ENCODE results near the gene DEXI.

DEXI gene

DNA sequence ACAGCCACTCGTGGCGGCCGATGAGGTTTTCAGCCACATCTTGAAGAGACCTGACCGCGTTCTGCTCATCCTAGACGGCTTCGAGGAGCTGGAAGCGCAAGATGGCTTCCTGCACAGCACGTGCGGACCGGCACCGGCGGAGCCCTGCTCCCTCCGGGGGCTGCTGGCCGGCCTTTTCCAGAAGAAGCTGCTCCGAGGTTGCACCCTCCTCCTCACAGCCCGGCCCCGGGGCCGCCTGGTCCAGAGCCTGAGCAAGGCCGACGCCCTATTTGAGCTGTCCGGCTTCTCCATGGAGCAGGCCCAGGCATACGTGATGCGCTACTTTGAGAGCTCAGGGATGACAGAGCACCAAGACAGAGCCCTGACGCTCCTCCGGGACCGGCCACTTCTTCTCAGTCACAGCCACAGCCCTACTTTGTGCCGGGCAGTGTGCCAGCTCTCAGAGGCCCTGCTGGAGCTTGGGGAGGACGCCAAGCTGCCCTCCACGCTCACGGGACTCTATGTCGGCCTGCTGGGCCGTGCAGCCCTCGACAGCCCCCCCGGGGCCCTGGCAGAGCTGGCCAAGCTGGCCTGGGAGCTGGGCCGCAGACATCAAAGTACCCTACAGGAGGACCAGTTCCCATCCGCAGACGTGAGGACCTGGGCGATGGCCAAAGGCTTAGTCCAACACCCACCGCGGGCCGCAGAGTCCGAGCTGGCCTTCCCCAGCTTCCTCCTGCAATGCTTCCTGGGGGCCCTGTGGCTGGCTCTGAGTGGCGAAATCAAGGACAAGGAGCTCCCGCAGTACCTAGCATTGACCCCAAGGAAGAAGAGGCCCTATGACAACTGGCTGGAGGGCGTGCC is 35.1 kb downstream of the DEXI start:
- H3K27me3 ChIP-seq (ENCODE audit: control insufficient read depth, insufficient read depth, low read length), result no peaks in the 10 kb centered on the region; the same call in 1 of the 2 replicates

DNA sequence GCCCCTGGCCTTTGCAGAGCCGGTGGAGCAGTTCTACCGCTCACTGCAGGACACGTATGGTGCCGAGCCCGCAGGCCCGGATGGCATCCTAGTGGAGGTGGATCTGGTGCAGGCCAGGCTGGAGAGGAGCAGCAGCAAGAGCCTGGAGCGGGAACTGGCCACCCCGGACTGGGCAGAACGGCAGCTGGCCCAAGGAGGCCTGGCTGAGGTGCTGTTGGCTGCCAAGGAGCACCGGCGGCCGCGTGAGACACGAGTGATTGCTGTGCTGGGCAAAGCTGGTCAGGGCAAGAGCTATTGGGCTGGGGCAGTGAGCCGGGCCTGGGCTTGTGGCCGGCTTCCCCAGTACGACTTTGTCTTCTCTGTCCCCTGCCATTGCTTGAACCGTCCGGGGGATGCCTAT is 35.8 kb downstream of the DEXI start:
- Histone ChIP-seq H3K27me3 (ENCODE audit: control insufficient read depth, insufficient read depth, low read length) (no peaks in the 10 kb centered on the region; the same call in 1 of the 2 replicates), H3K36me3 (ENCODE audit: control insufficient read depth, insufficient read depth, low read length) (no peaks in the 10 kb centered on the region), H3K9ac (ENCODE audit: low read length) (no peak overlapping the region), H3K27ac (ENCODE audit: low read depth, low read length) (no peak overlapping the region), H3K9me3 (ENCODE audit: control insufficient read depth, insufficient read depth, low read depth, low read length) (peaks cover 10% of the 10 kb centered on the region), H3K4me3 (ENCODE audit: low read depth, low read length) (no peak overlapping the region), H3K4me1 (ENCODE audit: control insufficient read depth, insufficient read depth, low read length) (no peaks in the 10 kb centered on the region)

More for the DNA sequence above, 35.1 kb downstream of the DEXI start:
- Histone ChIP-seq H3K36me3 (ENCODE audit: control insufficient read depth, insufficient read depth, low read length) (no peaks in the 10 kb centered on the region), H3K4me1 (ENCODE audit: control insufficient read depth, insufficient read depth, low read length) (no peaks in the 10 kb centered on the region), H3K9me3 (ENCODE audit: control insufficient read depth, insufficient read depth, low read depth, low read length) (peaks cover 10% of the 10 kb centered on the region), H3K4me3 (ENCODE audit: low read depth, low read length) (no peak overlapping the region), H3K9ac (ENCODE audit: low read length) (no peak overlapping the region), H3K27ac (ENCODE audit: low read depth, low read length) (no peak overlapping the region)

DNA sequence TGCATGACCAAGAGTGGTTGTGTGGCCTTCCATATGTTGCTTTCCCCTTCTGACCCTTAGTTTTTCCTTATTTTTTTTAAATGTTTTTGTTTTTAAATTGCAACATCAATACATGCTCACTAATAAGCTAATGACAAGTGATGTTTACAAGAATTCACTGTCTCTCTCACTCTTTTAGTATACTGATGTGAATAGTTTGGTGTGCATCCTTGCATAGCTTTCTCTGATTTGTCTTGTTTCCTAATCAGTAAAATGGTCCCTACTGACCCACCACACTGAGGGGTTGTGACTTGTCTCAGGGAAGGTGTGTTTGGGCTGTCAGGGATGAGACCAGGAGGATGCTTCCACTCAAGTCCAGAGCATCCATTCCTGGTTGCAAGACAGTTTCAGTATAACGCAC is 39.3 kb downstream of the DEXI start:
- Histone ChIP-seq H3K36me3 (ENCODE audit: control insufficient read depth, insufficient read depth, low read length) (no peaks in the 10 kb centered on the region), H3K27me3 (ENCODE audit: control insufficient read depth, insufficient read depth, low read length) (no peaks in the 10 kb centered on the region), H3K9ac (ENCODE audit: low read length) (no peak overlapping the region), H3K4me1 (ENCODE audit: control insufficient read depth, insufficient read depth, low read length) (no peaks in the 10 kb centered on the region), H3K27ac (ENCODE audit: low read depth, low read length) (no peak overlapping the region), H3K4me3 (ENCODE audit: low read depth, low read length) (no peak overlapping the region), H3K9me3 (ENCODE audit: control insufficient read depth, insufficient read depth, low read depth, low read length) (peaks cover 10% of the 10 kb centered on the region)

DNA sequence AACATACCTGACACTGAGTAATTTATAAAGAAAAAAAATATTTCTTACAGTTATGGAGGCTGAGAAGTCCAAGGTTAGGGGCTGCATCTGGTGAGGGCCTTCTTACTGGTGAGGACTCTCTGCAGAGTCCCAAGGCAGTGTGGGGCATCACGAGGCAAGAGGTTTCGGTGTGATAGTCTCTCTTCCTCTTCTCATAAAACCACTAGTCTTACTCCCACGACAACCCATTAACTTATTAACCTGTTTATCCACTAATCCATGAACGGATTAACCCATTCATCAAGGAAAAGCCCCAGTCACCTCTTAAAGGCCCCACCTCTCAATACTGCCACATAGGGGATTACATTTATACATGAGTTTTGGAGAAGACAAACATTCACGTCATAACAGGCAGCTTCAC is 45.1 kb downstream of the DEXI start:
- Histone ChIP-seq H3K9me3 (ENCODE audit: control insufficient read depth, insufficient read depth, low read depth, low read length) (no peaks in the 10 kb centered on the region), H3K9ac (ENCODE audit: low read length) (no peak overlapping the region), H3K27ac (ENCODE audit: low read depth, low read length) (no peak overlapping the region), H3K36me3 (ENCODE audit: control insufficient read depth, insufficient read depth, low read length) (no peaks in the 10 kb centered on the region), H3K4me3 (ENCODE audit: low read depth, low read length) (no peak overlapping the region), H3K27me3 (ENCODE audit: control insufficient read depth, insufficient read depth, low read length) (peaks cover 9% of the 10 kb centered on the region; the same call in 1 of the 2 replicates), H3K4me1 (ENCODE audit: control insufficient read depth, insufficient read depth, low read length) (peaks cover 6% of the 10 kb centered on the region)

DNA sequence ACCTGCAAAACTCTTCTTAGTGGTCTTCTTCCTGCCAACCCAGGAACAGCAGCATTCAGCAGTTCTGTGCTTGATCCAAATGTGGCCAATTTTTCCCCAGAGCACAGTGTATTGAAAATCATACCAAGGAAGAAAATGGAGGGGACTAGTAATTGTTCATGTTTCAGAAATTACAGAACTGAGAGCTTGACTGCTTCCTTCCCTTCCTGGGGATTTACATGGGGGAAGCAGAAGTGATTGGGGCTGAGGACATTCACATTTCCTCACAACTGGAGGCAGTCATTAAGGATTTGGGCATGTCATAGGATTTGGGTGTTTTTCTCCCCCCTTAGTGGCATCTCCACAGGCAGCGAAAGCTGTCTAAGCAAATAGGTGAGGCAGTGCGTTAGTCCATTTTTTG is 45.5 kb downstream of the DEXI start:
- Histone ChIP-seq H3K4me3 (ENCODE audit: low read depth, low read length) (no peak overlapping the region), H3K27ac (ENCODE audit: low read depth, low read length) (no peak overlapping the region), H3K9ac (ENCODE audit: low read length) (no peak overlapping the region), H3K27me3 (ENCODE audit: control insufficient read depth, insufficient read depth, low read length) (peaks cover 9% of the 10 kb centered on the region; the same call in 1 of the 2 replicates), H3K4me1 (ENCODE audit: control insufficient read depth, insufficient read depth, low read length) (peaks cover 6% of the 10 kb centered on the region), H3K36me3 (ENCODE audit: control insufficient read depth, insufficient read depth, low read length) (no peaks in the 10 kb centered on the region), H3K9me3 (ENCODE audit: control insufficient read depth, insufficient read depth, low read depth, low read length) (no peaks in the 10 kb centered on the region)

DNA sequence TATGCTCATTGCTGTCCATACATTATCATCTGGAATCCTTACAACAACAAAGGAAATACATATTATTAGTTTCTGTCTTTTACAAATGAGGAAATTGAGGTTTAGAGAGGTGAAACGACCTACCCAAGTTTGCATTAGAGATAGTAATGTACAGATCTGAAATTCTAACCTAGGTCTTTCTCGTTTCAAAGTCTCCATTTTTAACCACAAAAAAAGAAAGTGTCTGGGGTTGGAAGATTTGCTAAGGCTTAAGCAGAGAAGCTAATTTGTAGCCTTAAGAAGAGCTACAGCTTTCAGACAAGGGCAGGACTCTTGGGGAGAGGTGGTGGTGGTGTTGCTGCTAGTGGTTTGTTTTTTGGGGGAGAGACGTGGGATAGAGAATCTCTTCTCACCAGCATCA is 46.1 kb downstream of the DEXI start:
- H3K4me1 ChIP-seq (ENCODE audit: control insufficient read depth, insufficient read depth, low read length), result peaks cover 6% of the 10 kb centered on the region
- no peak overlapping the region for H3K27ac ChIP-seq (ENCODE audit: low read depth, low read length)

DNA sequence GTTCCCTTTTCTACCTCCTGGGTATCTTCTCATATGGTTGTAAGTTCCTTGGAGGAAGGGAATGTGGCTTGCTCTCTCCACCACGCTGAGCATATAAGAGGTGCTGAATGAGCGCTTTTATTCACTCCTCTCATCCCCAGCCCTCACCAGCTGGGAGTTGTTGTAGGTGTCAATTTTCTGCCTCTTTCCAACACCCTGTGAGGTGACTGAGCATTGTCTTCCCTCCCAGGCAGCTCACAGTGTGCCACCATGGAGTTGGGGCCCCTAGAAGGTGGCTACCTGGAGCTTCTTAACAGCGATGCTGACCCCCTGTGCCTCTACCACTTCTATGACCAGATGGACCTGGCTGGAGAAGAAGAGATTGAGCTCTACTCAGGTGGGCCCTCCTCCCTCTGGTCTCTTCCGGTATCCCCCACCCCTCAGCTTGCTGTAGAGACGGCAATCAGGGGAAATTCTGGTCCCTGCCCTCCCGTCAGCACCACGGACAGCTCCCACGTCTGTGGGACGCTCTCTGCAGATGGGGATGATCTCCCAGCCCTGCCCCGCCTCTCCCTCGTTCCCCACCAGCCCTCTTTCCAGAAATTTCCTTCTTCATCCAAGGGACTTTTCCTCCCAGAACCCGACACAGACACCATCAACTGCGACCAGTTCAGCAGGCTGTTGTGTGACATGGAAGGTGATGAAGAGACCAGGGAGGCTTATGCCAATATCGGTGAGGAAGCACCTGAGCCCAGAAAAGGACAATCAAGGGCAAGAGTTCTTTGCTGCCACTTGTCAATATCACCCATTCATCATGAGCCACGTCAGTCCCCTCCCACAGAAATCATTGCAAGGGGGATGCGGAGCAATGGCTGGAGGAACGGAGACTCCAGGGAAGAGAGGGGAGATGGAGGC is 47.0 kb downstream of the DEXI start:
- no peaks in the 10 kb centered on the region for H3K36me3 ChIP-seq (ENCODE audit: control insufficient read depth, insufficient read depth, low read length)
- no peaks in the 10 kb centered on the region for H3K9me3 ChIP-seq (ENCODE audit: control insufficient read depth, insufficient read depth, low read depth, low read length)
- 0 out of 2 replicates have a peak overlapping the region, but pooled peaks have one; percentile 23 for H3K4me3 ChIP-seq (ENCODE audit: low read depth, low read length)
- H3K9ac ChIP-seq (ENCODE audit: low read length), result no peak overlapping the region
- H3K27ac ChIP-seq (ENCODE audit: low read depth, low read length), result no peak overlapping the region
- peaks cover 9% of the 10 kb centered on the region; the same call in 1 of the 2 replicates for H3K27me3 ChIP-seq (ENCODE audit: control insufficient read depth, insufficient read depth, low read length)
- peaks cover 6% of the 10 kb centered on the region for H3K4me1 ChIP-seq (ENCODE audit: control insufficient read depth, insufficient read depth, low read length)

More for the DNA sequence above, 46.1 kb downstream of the DEXI start:
- no peak overlapping the region for H3K4me3 ChIP-seq (ENCODE audit: low read depth, low read length)
- H3K9ac ChIP-seq (ENCODE audit: low read length), result no peak overlapping the region
- no peaks in the 10 kb centered on the region for H3K9me3 ChIP-seq (ENCODE audit: control insufficient read depth, insufficient read depth, low read depth, low read length)
- peaks cover 9% of the 10 kb centered on the region; the same call in 1 of the 2 replicates for H3K27me3 ChIP-seq (ENCODE audit: control insufficient read depth, insufficient read depth, low read length)
- no peaks in the 10 kb centered on the region for H3K36me3 ChIP-seq (ENCODE audit: control insufficient read depth, insufficient read depth, low read length)

DNA sequence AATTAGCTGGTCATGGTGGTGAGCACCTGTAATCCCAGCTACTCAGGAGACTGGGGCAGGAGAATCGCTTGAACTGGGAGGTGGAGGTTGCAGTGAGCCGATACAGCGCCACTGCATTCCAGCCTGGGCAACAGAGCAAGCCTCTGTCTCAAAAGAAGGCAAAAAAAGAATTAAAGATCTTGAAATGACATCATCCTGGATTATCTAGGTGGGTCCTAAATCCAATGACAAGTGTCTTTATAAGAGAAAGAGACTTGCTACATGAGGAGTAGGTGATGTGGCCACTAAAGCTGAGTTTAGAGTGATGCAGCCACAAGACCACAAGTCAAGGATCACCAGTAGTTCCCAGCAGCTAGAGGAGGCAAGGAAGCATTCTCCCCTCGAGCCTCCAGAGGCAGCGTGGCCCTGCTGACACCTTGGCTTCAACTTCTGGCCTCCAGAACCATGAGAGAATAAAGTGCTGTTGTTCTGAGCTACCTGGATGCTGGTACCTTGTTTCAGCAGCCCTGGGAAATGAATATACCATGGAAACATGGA is 49.4 kb downstream of the DEXI start:
- peaks cover 6% of the 10 kb centered on the region for H3K4me1 ChIP-seq (ENCODE audit: control insufficient read depth, insufficient read depth, low read length)
- H3K27ac ChIP-seq (ENCODE audit: low read depth, low read length), result no peak overlapping the region
- H3K4me3 ChIP-seq (ENCODE audit: low read depth, low read length), result no peak overlapping the region
- H3K27me3 ChIP-seq (ENCODE audit: control insufficient read depth, insufficient read depth, low read length), result peaks cover 17% of the 10 kb centered on the region; the same call in 1 of the 2 replicates
- no peak overlapping the region for H3K9ac ChIP-seq (ENCODE audit: low read length)
- no peaks in the 10 kb centered on the region for H3K36me3 ChIP-seq (ENCODE audit: control insufficient read depth, insufficient read depth, low read length)
- no peaks in the 10 kb centered on the region for H3K9me3 ChIP-seq (ENCODE audit: control insufficient read depth, insufficient read depth, low read depth, low read length)

DNA sequence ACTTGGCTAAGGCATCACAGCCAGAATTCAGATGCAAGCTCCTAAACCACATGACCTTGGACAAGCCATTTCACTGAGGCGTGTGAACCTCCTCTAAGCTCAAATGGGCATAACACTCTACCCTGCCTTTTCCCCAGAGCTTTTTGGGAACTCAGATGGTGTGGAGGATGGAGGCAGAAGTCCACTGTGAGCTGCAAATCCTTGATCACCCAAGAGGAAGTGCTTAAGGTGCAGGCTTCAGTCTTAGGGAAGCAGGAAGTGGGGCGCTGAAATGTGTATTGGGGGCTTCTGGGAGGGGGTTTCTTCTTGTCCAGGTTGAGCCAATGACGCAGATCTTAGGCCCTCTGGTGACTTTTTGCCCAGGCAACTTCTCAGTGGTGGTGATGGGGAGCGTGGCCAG is 52.4 kb downstream of the DEXI start:
- H3K9me3 ChIP-seq (ENCODE audit: control insufficient read depth, insufficient read depth, low read depth, low read length), result no peaks in the 10 kb centered on the region
- no peak overlapping the region for H3K9ac ChIP-seq (ENCODE audit: low read length)
- no peak overlapping the region for H3K4me3 ChIP-seq (ENCODE audit: low read depth, low read length)
- 0 out of 2 replicates have a peak, but pooled peaks cover 2% of the 10 kb centered on the region for H3K4me1 ChIP-seq (ENCODE audit: control insufficient read depth, insufficient read depth, low read length)
- H3K36me3 ChIP-seq (ENCODE audit: control insufficient read depth, insufficient read depth, low read length), result no peaks in the 10 kb centered on the region
- H3K27me3 ChIP-seq (ENCODE audit: control insufficient read depth, insufficient read depth, low read length), result peaks cover 11% of the 10 kb centered on the region; the same call in 1 of the 2 replicates
- H3K27ac ChIP-seq (ENCODE audit: low read depth, low read length), result no peak overlapping the region

DNA sequence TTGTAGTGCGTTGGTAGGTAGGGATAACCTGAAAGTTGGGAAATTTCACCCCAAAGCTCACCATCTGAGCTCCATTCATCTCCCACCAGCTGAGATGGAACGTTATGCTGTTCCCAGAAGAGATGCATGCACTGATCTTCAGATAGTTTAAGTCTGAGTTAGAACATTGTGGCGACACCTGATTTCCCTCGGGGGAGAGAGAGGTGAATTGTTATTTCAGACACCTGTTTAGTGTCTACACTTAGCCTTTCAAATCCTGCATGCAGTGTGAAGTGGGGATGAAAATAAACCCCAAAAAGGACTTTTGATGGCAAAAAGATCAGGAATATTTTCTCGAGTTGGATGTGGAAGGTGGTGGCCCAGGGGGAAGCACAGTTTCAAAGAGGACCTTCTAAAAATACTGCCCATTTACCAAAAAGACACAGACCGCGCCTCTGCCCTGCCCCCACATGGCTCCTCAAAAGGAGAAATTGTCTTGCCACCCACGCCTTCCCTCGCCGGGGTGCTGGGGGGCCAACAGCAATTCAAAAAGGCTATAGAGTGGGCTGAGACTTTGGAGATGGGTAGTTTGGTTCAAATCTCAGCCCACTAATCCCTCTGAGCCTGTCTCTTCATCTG is 53.8 kb downstream of the DEXI start:
- Histone ChIP-seq H3K27me3 (ENCODE audit: control insufficient read depth, insufficient read depth, low read length) (peaks cover 20% of the 10 kb centered on the region), H3K4me3 (ENCODE audit: low read depth, low read length) (no peak overlapping the region), H3K9me3 (ENCODE audit: control insufficient read depth, insufficient read depth, low read depth, low read length) (no peaks in the 10 kb centered on the region), H3K27ac (ENCODE audit: low read depth, low read length) (no peak overlapping the region), H3K36me3 (ENCODE audit: control insufficient read depth, insufficient read depth, low read length) (no peaks in the 10 kb centered on the region), H3K4me1 (ENCODE audit: control insufficient read depth, insufficient read depth, low read length) (no peaks in the 10 kb centered on the region), H3K9ac (ENCODE audit: low read length) (no peak overlapping the region)

Measured in HUES6 (cell line).